Transverse colon (tissue), 4 donors: Measurements from ENCODE around the gene LST1. TPM values are rescaled to one million over a fixed set of nuclear protein-coding genes. Genes with fewer than 3 reads are reported as not detected.
A peak's percentile ranks its signal among the peaks of the same experiment; 100 is the strongest.

Experiments
- DNase-seq: peaks from one replicate; pipeline ENCODE4 v3.0.0-alpha.2; 2019
- H3K27ac ChIP-seq, 4 donors: fragments of 200-600 bp; sonication (generic); 2 replicates each; pipeline ENCODE4 v1.5.1; 2016 to 2018; ENCODE audit warnings: inconsistent platforms in 4 of 4
- H3K27me3 ChIP-seq: fragments of 200-600 bp; sonication (generic); 2 replicates; pipeline ENCODE4 v1.5.1; 2017; ENCODE audit warnings: inconsistent platforms
- H3K36me3 ChIP-seq, 4 donors: fragments of 200-600 bp; sonication (generic); 2 replicates each; pipeline ENCODE4 v1.5.1; 2017 to 2019; ENCODE audit warnings: inconsistent platforms in 4 of 4
- H3K4me1 ChIP-seq, 4 donors: fragments of 200-600 bp; sonication (generic); 2 replicates each; pipeline ENCODE4 v1.5.1; 2017 to 2020; ENCODE audit warnings: inconsistent platforms in 4 of 4
- H3K4me3 ChIP-seq, 4 donors: fragments of 200-600 bp; sonication (generic); 1 replicate in 1 of 4; 2 replicates in 3 of 4; pipeline versions ENCODE4 v1.5.1 to v1.6.1; 2017 to 2019; ENCODE audit warnings: inconsistent platforms in 4 of 4
- H3K9me3 ChIP-seq, 2 donors: fragments of 200-600 bp; sonication (generic); 2 replicates each; pipeline ENCODE4 v1.5.1; 2017 to 2019; ENCODE audit warnings: inconsistent platforms in 2 of 2
- CTCF ChIP-seq, 5 experiments: fragments of 200-600 bp in 3 of 5; fragments of 450-650 bp in 2 of 5; sonication (generic) in 3 of 5; IDR thresholded peaks; 1 replicate in 2 of 5; 2 replicates in 3 of 5; pipeline ENCODE4 v1.5.1; 2016 to 2017; ENCODE audit warnings: antibody characterized with exemption in 5 of 5, inconsistent platforms in 3 of 5, mild to moderate bottlenecking in 2 of 5, moderate library complexity in 1 of 5
- EP300 ChIP-seq: sonication (generic); formaldehyde crosslinking; IDR thresholded peaks from one replicate; pipeline ENCODE4 v1.6.1; 2017; ENCODE audit warnings: antibody characterized with exemption, low read depth
- POLR2A ChIP-seq: fragments of 450-650 bp; IDR thresholded peaks from one replicate; pipeline ENCODE4 v1.6.1; 2016; ENCODE audit warnings: antibody characterized with exemption, mild to moderate bottlenecking, moderate library complexity
- POLR2AphosphoS5 ChIP-seq, 3 donors: sonication (generic); formaldehyde crosslinking; IDR thresholded peaks; one replicate each; pipeline ENCODE4 v1.6.1; 2016; ENCODE audit warnings: antibody characterized with exemption in 3 of 3
- WGBS, 2 donors: methylation state at CpG; one replicate each; pipeline ENCODE4 v1.1.5; 2018; ENCODE audit warnings: low coverage in 1 of 2; 5-methylcytosine and 5-hydroxymethylcytosine counted together
- in situ Hi-C, 4 donors: fragments of 200-750 bp; cut with MboI; loops; one replicate each; pipeline versions ENCODE4 v1.15.0 to v1.15.1; 2017; ENCODE audit warnings: low sequenced_read_pairs in 3 of 4, low pct_ligation_motif_present in 1 of 4, low pct_unique_long_range_greater_than_20kb in 1 of 4
- intact Hi-C: fragments of 100-400 bp; cut with DNase I; formaldehyde crosslinking; loops from one replicate; pipeline ENCODE4 v1.15.1; 2023; ENCODE audit warnings: low total_unique reads
- total RNA-seq, 4 donors: library from RNA; depleted of rRNA; stranded (reverse); fragments of >200 nt; gene quantifications; one replicate each; pipeline ENCODE4 v1.1.0, GENCODE V29; 2016

LST1 gene
- total RNA-seq, 4 donors from 2014 or later: 1.1 to 7.6 (median 1.9) TPM; not detected in 1

GRCh38 chr6:31575952-31576685, 10.0 kb upstream of the LST1 start:
- DNase-seq: no peak
- peak overlapping the region in 3 of 4 donors; percentile 12 to 37 (median 19) for H3K4me3 ChIP-seq
- intact Hi-C loops: no loop called here
- in situ Hi-C loops: no loop called here
- no peak for TF ChIP-seq POLR2AphosphoS5 (IDR thresholded peaks at IDR 0.05)
- TF ChIP-seq EP300: no peak
- no peak for TF ChIP-seq CTCF (IDR thresholded peaks at IDR 0.05)
- TF ChIP-seq POLR2A: no peak
- peaks cover 0 to 13% (median 4%) of the 10 kb centered on the region in 4 donors for H3K4me1 ChIP-seq
- peaks cover under 1% of the 10 kb centered on the region for H3K27me3 ChIP-seq
- WGBS, 2 donors: 57 to 80% methylated on average over 4 to 8 of the region's 8 CpGs
- H3K27ac ChIP-seq: peak overlapping the region; percentile 48 to 74 (median 72)
- H3K36me3 ChIP-seq: no peaks in the 10 kb centered on the region
- no peaks in the 10 kb centered on the region for H3K9me3 ChIP-seq

GRCh38 chr6:31576897-31577578, 9.0 kb upstream of the LST1 start:
- peaks cover 5 to 22% (median 6%) of the 10 kb centered on the region in 4 donors for H3K4me1 ChIP-seq
- no peaks in the 10 kb centered on the region for H3K36me3 ChIP-seq
- peak overlapping the region in 1 of 4 donors; percentile 37 for H3K4me3 ChIP-seq
- in situ Hi-C loops (no loop called here), intact Hi-C loops (no loop called here)
- H3K9me3 ChIP-seq: no peaks in the 10 kb centered on the region
- peaks cover 7% of the 10 kb centered on the region for H3K27me3 ChIP-seq
- peak; percentile 60 for DNase-seq
- TF ChIP-seq EP300 (no peak), CTCF (IDR thresholded peaks at IDR 0.05) (no peak)
- 64 to 70% methylated on average over 4 to 19 of the region's 19 CpGs for WGBS, 2 donors
- peak overlapping the region in 2 of 4 donors; percentile 46 to 72 for H3K27ac ChIP-seq

- Histone ChIP-seq H3K36me3 (no peaks in the 10 kb centered on the region), H3K9me3 (no peaks in the 10 kb centered on the region), H3K27me3 (peaks cover 7% of the 10 kb centered on the region), H3K4me3 (no peak overlapping the region), H3K27ac (peak overlapping the region in 1 of 4 donors; percentile 6), H3K4me1 (peaks cover 6 to 28% (median 7%) of the 10 kb centered on the region in 4 donors)
- 57 to 83% methylated on average over 1 to 3 of the region's 3 CpGs for WGBS, 2 donors
- DNase-seq: no peak
- TF ChIP-seq CTCF (IDR thresholded peaks at IDR 0.05): no peak
- no peak for TF ChIP-seq POLR2AphosphoS5 (IDR thresholded peaks at IDR 0.05)
- TF ChIP-seq POLR2A: no peak
- intact Hi-C loops: no loop called here
- in situ Hi-C loops: no loop called here
Observed at GRCh38 chr6:31577579-31577966, 8.5 kb upstream of the LST1 start.

- Histone ChIP-seq H3K4me1 (peaks cover 6 to 30% (median 7%) of the 10 kb centered on the region in 4 donors), H3K9me3 (no peaks in the 10 kb centered on the region), H3K36me3 (no peaks in the 10 kb centered on the region), H3K27ac (no peak overlapping the region), H3K4me3 (no peak overlapping the region), H3K27me3 (peaks cover 7% of the 10 kb centered on the region)
- 60 to 77% methylated on average over 3 to 12 of the region's 12 CpGs for WGBS, 2 donors
- in situ Hi-C loops (no loop called here), intact Hi-C loops (no loop called here)
- TF ChIP-seq CTCF (IDR thresholded peaks at IDR 0.05) (no peak), EP300 (no peak), POLR2A (no peak), POLR2AphosphoS5 (IDR thresholded peaks at IDR 0.05) (no peak)
- DNase-seq: no peak
Observed at GRCh38 chr6:31578184-31579118, 7.6 kb upstream of the LST1 start.
